Skeletal muscle satellite cell (primary cell): Measurements from ENCODE around the gene CCR9.

Source experiments
- H3K27me3 ChIP-seq: 2 replicates; pipeline ENCODE4 v1.7.0; 2013; ENCODE audit warnings: low read length; ENCODE audit not compliant: control insufficient read depth, insufficient read depth
- H3K36me3 ChIP-seq: 2 replicates; pipeline ENCODE4 v1.7.0; 2013; ENCODE audit warnings: mild to moderate bottlenecking, control low read depth, low read length; ENCODE audit not compliant: insufficient read depth
- H3K4me1 ChIP-seq: 2 replicates; pipeline ENCODE4 v1.7.0; 2013; ENCODE audit warnings: low read length; ENCODE audit not compliant: control insufficient read depth, insufficient read depth
- H3K4me2 ChIP-seq: 2 replicates; pipeline ENCODE4 v1.7.0; 2013; ENCODE audit warnings: mild to moderate bottlenecking, low read length
- H3K4me3 ChIP-seq: 2 replicates; pipeline ENCODE4 v1.7.0; 2013; ENCODE audit warnings: low read length
- H3K9ac ChIP-seq: 2 replicates; pipeline ENCODE4 v1.7.0; 2013; ENCODE audit warnings: mild to moderate bottlenecking, low read depth, low read length, moderate library complexity
- H3K9me3 ChIP-seq: replicated peaks from 2 replicates; pipeline ENCODE4 v1.7.0; 2013; ENCODE audit warnings: mild to moderate bottlenecking, control low read depth, low read length

Gene CCR9

DNA sequence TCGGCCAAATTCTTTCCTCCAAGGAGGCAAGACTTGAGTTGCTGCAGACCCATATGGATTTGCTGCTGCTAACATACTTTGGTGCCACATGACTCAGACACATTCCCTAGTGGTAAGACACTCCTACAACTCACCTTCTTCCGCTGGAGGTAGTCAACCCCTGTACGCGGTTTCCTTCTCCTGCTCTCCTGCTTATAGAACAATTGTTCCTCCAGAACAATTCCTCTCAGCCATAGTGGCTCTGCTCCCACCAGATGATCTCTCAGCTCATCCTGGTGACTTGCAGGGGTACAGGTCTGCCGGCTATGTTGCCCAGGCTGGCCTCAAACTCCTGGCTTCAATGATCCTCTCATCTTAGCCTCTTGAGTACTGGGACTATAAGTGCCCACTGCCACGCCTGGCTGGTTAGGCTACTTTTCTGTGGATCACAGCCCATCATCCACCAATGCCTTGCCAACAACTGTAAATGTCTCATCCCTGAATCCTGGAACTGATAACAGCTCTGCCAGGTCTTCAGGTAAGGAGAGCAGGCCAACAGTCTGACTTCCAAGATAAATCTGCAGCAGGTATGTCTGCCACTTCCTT, 54.5 kb downstream of the CCR9 start:
- no peak overlapping the region for H3K9ac ChIP-seq
- no peak overlapping the region for H3K4me2 ChIP-seq
- no peaks in the 10 kb centered on the region for H3K36me3 ChIP-seq
- H3K9me3 ChIP-seq, result no peaks in the 10 kb centered on the region
- H3K27me3 ChIP-seq, result peaks cover 4% of the 10 kb centered on the region
- no peak overlapping the region for H3K4me3 ChIP-seq
- H3K4me1 ChIP-seq, result peaks cover 5% of the 10 kb centered on the region

DNA sequence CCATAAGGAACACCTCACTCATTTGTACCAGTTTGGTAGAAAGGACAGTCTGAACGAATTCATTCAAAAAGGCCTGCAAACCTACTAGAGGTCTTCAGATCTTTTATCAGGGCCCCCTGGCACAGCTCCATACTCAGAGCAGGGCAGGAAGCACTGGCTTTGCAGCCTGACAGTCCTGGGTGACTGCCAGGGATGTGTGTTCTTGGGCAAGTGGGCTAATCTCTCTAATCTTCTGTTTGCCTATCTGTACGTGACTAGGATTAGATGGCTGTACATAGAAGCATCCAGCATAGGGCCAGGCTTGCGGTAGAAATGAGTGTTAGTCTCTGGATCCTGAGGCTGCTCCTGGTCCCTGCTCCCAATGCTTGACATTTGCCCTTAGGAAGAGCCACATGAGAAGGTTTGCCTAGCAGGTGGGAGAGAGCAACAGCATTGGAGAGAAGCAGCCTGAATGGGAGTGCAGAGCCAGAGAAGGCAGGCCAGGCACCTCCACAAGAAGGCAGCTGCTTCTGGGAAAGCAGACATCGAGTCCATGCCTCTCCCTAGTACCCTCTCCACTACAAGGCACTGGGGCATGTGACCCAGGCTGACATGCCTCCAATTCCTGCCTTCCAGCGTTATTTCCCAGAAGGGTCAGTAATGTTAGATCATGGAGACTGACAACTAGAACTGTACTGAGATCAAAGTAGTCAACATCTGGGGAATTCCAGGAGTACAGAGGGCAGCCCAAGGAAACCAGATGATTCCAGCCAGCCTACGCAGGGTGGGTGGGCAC, 55.9 kb downstream of the CCR9 start:
- Histone ChIP-seq H3K9ac (no peak overlapping the region), H3K4me3 (no peak overlapping the region), H3K4me1 (peaks cover 5% of the 10 kb centered on the region), H3K36me3 (peaks cover 10% of the 10 kb centered on the region), H3K27me3 (peaks cover 4% of the 10 kb centered on the region), H3K4me2 (no peak overlapping the region), H3K9me3 (no peaks in the 10 kb centered on the region)

DNA sequence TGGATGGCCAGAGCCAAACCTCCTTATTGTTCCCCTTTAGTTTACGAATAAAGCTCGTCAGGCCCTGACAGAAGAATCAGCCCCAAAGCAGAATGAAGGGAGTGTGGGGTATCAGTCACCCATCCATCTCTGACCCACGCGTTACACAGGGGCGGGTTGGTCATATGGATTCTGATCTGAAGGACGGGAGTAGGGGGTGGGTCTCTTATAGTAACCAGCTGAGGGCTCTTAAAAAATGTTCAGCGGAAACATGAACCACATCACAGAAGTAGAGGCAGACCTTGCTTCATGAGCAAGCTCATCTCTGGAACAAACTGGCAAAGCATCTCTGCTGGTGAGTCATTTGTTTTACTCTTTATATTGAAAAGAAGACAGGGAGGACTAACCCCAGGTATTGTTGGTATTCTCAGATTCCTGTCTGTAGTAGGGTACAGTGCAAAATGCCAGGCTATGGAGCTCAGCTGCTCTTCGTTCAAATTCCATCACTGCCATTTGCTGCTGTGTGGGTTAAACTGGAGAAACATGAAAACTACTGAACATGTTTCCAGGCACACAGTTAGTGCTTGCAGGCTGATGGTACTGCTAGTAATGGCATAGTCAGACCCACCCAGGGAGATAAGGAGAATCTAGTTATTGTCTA, 57.0 kb downstream of the CCR9 start, which contains the start of gene CXCR6:
Gene CXCR6 (plus strand): TSS at position 258 of the 640 bp plus-strand sequence. CDS start 3,018 bp downstream, outside the sequence.
- H3K36me3 ChIP-seq, result peaks cover 12% of the 10 kb centered on the region
- H3K4me3 ChIP-seq, result no peak within 1 kb of the TSS
- no peak within 1 kb of the TSS for H3K4me2 ChIP-seq
- no peak within 1 kb of the TSS for H3K9ac ChIP-seq
- H3K4me1 ChIP-seq, result peaks cover 11% of the 10 kb centered on the region
- no peaks in the 10 kb centered on the region for H3K9me3 ChIP-seq
- H3K27me3 ChIP-seq, result peaks cover 4% of the 10 kb centered on the region

DNA sequence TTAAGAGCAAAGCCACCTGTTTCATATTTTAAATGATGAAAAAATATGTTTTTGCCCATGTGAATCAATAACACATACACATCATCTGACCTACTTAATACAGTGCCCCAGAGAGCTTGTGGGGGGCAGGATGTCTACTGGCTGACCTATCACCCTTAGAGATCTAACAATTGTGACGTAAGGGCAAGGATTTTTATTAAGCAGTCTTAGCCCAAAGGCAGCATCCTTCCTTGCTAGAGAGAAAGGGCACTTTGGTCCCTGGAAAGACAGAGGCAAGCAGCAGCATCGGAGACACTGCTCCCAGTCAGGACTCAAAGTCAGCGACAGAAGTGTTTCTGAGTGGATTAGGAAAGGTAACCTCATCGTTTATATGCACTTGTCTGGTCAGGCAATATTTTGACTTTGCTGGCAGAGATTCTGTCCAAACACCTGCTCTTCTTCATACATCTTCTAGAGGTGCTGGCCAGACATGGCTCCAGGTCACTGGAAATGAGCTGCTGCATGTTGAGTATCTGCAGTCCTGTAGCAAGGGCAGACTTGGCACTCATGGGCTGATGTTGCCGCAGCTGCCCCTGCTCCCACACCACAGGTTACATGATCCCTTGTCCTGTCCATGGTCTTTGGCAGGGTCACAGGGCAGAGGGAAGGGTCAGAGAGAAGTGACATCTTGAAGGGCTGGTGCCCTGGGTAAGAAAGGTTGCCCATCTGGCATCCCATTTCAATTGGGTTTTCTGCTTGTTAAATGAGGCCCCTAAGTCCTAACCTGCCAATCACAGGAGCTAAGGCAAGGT, 58.7 kb downstream of the CCR9 start:
- no peak overlapping the region for H3K9ac ChIP-seq
- no peaks in the 10 kb centered on the region for H3K9me3 ChIP-seq
- H3K4me3 ChIP-seq, result no peak overlapping the region
- peaks cover 16% of the 10 kb centered on the region for H3K4me1 ChIP-seq
- peaks cover 12% of the 10 kb centered on the region for H3K36me3 ChIP-seq
- peaks cover 4% of the 10 kb centered on the region for H3K27me3 ChIP-seq
- no peak overlapping the region for H3K4me2 ChIP-seq

DNA sequence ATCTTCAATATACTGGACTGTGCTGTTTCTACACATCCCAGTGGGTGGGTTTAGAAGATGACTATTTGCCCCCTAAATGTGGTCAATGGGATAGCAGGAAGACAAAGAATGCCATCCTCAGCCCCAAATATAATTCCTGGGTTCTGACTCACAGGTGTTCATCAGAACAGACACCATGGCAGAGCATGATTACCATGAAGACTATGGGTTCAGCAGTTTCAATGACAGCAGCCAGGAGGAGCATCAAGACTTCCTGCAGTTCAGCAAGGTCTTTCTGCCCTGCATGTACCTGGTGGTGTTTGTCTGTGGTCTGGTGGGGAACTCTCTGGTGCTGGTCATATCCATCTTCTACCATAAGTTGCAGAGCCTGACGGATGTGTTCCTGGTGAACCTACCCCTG, 60.0 kb downstream of the CCR9 start:
- no peak overlapping the region for H3K4me3 ChIP-seq
- no peak overlapping the region for H3K4me2 ChIP-seq
- H3K9ac ChIP-seq, result no peak overlapping the region
- peaks cover 14% of the 10 kb centered on the region for H3K36me3 ChIP-seq
- H3K27me3 ChIP-seq, result peaks cover 4% of the 10 kb centered on the region
- no peaks in the 10 kb centered on the region for H3K9me3 ChIP-seq
- H3K4me1 ChIP-seq, result peaks cover 16% of the 10 kb centered on the region

DNA sequence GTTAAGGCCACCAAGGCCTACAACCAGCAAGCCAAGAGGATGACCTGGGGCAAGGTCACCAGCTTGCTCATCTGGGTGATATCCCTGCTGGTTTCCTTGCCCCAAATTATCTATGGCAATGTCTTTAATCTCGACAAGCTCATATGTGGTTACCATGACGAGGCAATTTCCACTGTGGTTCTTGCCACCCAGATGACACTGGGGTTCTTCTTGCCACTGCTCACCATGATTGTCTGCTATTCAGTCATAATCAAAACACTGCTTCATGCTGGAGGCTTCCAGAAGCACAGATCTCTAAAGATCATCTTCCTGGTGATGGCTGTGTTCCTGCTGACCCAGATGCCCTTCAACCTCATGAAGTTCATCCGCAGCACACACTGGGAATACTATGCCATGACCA, 60.5 kb downstream of the CCR9 start:
- no peaks in the 10 kb centered on the region for H3K9me3 ChIP-seq
- H3K9ac ChIP-seq, result no peak overlapping the region
- H3K27me3 ChIP-seq, result peaks cover 4% of the 10 kb centered on the region
- no peak overlapping the region for H3K4me2 ChIP-seq
- H3K4me3 ChIP-seq, result no peak overlapping the region
- peaks cover 18% of the 10 kb centered on the region for H3K36me3 ChIP-seq
- peaks cover 16% of the 10 kb centered on the region for H3K4me1 ChIP-seq

DNA sequence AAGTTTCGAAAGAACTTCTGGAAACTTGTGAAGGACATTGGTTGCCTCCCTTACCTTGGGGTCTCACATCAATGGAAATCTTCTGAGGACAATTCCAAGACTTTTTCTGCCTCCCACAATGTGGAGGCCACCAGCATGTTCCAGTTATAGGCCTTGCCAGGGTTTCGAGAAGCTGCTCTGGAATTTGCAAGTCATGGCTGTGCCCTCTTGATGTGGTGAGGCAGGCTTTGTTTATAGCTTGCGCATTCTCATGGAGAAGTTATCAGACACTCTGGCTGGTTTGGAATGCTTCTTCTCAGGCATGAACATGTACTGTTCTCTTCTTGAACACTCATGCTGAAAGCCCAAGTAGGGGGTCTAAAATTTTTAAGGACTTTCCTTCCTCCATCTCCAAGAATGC, 61.0 kb downstream of the CCR9 start:
- Histone ChIP-seq H3K36me3 (peaks cover 23% of the 10 kb centered on the region), H3K4me3 (no peak overlapping the region), H3K4me1 (peaks cover 16% of the 10 kb centered on the region), H3K9ac (no peak overlapping the region), H3K27me3 (peaks cover 3% of the 10 kb centered on the region), H3K4me2 (no peak overlapping the region), H3K9me3 (no peaks in the 10 kb centered on the region)

DNA sequence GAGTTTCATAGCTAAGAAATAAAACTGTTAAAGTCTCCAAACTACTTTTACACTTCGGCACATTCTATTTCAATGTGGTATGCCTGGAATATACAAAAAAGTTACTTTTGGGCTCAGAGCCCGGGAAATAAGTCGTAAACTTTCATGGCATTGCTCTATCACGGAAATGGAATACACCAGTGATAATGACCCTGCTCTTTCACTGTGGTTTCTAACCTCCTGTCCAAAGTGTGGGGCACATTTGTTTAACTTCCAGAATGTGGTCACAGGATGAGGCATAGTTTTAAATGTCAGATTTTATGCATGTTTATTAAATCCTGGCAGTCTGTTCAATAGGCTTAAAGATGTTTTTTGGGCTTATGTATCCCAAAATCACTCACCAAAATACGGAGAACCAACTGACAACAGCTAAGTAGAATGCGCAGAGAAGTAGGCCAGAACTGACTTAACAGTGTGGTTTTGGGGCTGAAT, 62.0 kb downstream of the CCR9 start:
- peaks cover 30% of the 10 kb centered on the region for H3K36me3 ChIP-seq

DNA sequence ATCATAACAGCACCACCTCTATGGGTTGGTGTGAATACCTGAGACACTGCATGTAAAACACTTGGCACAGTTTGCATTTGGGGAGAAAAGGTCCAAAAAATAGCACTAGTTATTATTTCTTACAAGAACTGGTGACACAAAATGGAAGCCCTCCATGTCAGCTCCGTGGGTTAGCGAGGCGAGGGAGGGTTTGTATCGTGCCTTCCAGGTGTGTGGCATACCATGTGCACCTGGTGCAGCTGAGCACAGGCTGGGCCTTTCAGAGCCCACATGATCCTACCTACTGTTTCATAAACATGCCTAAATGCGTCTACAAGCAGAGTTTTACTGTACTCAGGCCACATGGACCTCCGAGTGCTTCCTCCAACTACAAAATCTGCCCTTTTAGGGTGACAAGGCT, 62.5 kb downstream of the CCR9 start:
- Histone ChIP-seq H3K36me3 (peaks cover 35% of the 10 kb centered on the region), H3K9ac (no peak overlapping the region), H3K4me1 (peaks cover 16% of the 10 kb centered on the region), H3K27me3 (no peaks in the 10 kb centered on the region), H3K9me3 (no peaks in the 10 kb centered on the region), H3K4me3 (no peak overlapping the region), H3K4me2 (no peak overlapping the region)

More for the DNA sequence above, 62.0 kb downstream of the CCR9 start:
- Histone ChIP-seq H3K9ac (no peak overlapping the region), H3K9me3 (no peaks in the 10 kb centered on the region), H3K4me3 (no peak overlapping the region), H3K4me1 (peaks cover 16% of the 10 kb centered on the region), H3K27me3 (no peaks in the 10 kb centered on the region), H3K4me2 (no peak overlapping the region)

DNA sequence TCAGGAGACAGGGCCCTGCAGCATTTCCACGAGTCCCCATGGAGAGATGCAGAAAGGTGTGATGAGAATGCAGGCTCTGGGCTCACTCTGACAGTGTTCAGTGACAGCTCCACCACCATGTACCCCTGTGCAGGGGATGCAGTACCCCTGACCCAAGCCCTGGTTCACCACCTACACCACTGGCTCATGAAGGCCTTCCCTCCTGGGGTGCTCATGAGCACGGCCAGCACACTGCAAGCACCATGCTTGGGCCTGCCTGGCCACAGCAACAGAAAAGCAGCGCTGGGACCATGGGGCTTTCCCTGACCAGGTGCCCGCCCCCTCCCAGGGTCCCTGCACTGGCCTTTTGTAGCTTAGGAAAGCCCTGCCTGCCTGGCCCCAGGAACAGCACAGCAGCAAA, 63.1 kb downstream of the CCR9 start:
- Histone ChIP-seq H3K27me3 (no peaks in the 10 kb centered on the region), H3K9ac (no peak overlapping the region), H3K4me2 (no peak overlapping the region), H3K36me3 (peaks cover 40% of the 10 kb centered on the region), H3K4me3 (no peak overlapping the region), H3K4me1 (peaks cover 16% of the 10 kb centered on the region), H3K9me3 (no peaks in the 10 kb centered on the region)

DNA sequence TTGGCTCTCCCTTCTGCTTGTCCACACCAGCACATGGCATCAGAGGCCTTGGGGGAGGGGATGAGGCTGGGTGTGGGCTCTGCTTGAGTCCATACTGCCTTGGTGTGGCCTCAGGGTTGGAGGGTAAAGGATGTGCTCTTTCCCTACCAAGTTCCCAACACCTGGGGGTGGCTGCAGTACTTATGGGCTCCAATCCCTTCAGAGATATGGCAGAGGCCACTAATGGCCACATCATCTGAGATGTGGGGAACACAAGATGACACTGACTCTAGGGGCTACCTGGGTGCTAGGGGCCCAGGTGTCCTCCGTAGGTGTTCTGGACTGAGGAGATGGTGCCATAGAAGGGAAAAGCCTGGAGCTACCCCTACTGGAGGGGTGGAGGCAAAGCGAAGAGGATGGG, 63.8 kb downstream of the CCR9 start:
- Histone ChIP-seq H3K4me3 (no peak overlapping the region), H3K36me3 (peaks cover 47% of the 10 kb centered on the region), H3K9ac (no peak overlapping the region), H3K4me1 (peaks cover 16% of the 10 kb centered on the region), H3K4me2 (no peak overlapping the region), H3K9me3 (no peaks in the 10 kb centered on the region), H3K27me3 (no peaks in the 10 kb centered on the region)
